GM12878 (cell line): ENCODE results near the gene PXDC1. TPM values are rescaled to one million over a fixed set of nuclear protein-coding genes. Genes with fewer than 3 reads are reported as not detected.

Source experiments
- ATAC-seq: fragments of 200-7000 bp; cut with Tn5 transposase; 3 replicates; pipeline ENCODE4 v1.9.1; 2020; ENCODE audit warnings: mild to moderate bottlenecking, moderate library complexity
- BruUV-seq: library from RNA; stranded (reverse); fragments of 400-500 nt; replicated peaks from 2 replicates; lab custom pipeline; 2021; lab: Mats Ljungman, UMichigan
- CTCF ChIA-PET: fragments of 300-600 bp; sonication (Branson Sonifier 250); formaldehyde crosslinking; extraction: SDS; loops from one replicate; lab custom pipeline; 2021; ENCODE audit warnings: inconsistent platforms; lab: Yijun Ruan, JAX
- POLR2A ChIA-PET: fragments of 350-600 bp; formaldehyde crosslinking; extraction: SDS; loops from one replicate; lab custom pipeline; 2021; ENCODE audit warnings: inconsistent platforms; lab: Charles Lee
- RAD21 ChIA-PET: fragments of 300-600 bp; sonication (Branson Sonifier 250); formaldehyde crosslinking; loops from one replicate; lab custom pipeline; 2023; ENCODE audit warnings: antibody characterized with exemption; ENCODE audit not compliant: unreplicated experiment; lab: Charles Lee
- SMC1A ChIA-PET: fragments of 300-600 bp; sonication (Branson Sonifier 250); formaldehyde crosslinking; loops from one replicate; lab custom pipeline; 2023; ENCODE audit not compliant: unreplicated experiment, uncharacterized antibody; lab: Charles Lee
- DNase-seq: peaks from one replicate; pipeline ENCODE4 v3.0.0-alpha.2; 2011; ENCODE audit warnings: low read depth, low spot score
- FAIRE-seq: peaks from 3 replicates; lab custom pipeline; 2011; peaks lifted over from hg19 to GRCh38; lab: Jason Lieb, UNC
- H2AFZ ChIP-seq: 2 replicates; pipeline ENCODE4 v1.6.0; 2011; ENCODE audit warnings: low read depth, low read length, control low read depth; ENCODE audit not compliant: control insufficient read depth
- H3K27ac ChIP-seq: 2 replicates; pipeline ENCODE4 v1.5.1; 2011; ENCODE audit warnings: control low read depth; ENCODE audit not compliant: control insufficient read depth, insufficient read depth
- H3K27me3 ChIP-seq, 2 experiments: replicated peaks in 1 of 2; 2 replicates each; pipeline versions ENCODE4 v1.6.0 to v1.6.1; 2011; ENCODE audit warnings: low read length in 1 of 2; ENCODE audit not compliant: control insufficient read depth in 2 of 2, insufficient read depth in 2 of 2
- H3K36me3 ChIP-seq, 2 experiments: 2 replicates each; pipeline ENCODE4 v1.5.1; 2011; ENCODE audit warnings: low read length in 1 of 2; ENCODE audit not compliant: control insufficient read depth in 2 of 2, insufficient read depth in 2 of 2
- H3K4me1 ChIP-seq: 2 replicates; pipeline ENCODE4 v1.6.1; 2011; ENCODE audit warnings: mild to moderate bottlenecking, low read length, moderate library complexity, mixed read lengths; ENCODE audit not compliant: control insufficient read depth, insufficient read depth
- H3K4me2 ChIP-seq: 2 replicates; pipeline ENCODE4 v1.6.0; 2011; ENCODE audit warnings: control low read depth; ENCODE audit not compliant: control insufficient read depth, insufficient read depth
- H3K4me3 ChIP-seq: fragments of 200-600 bp; sonication (generic); 2 replicates; pipeline ENCODE4 v1.5.1; 2016
- H3K79me2 ChIP-seq: 2 replicates; pipeline ENCODE4 v1.6.0; 2011; ENCODE audit warnings: low read length; ENCODE audit not compliant: control insufficient read depth, insufficient read depth
- H3K9ac ChIP-seq: 2 replicates; pipeline ENCODE4 v1.8.0; 2011; ENCODE audit warnings: low read length, control low read depth, mixed read lengths; ENCODE audit not compliant: control insufficient read depth, insufficient read depth
- H3K9me3 ChIP-seq: replicated peaks from 3 replicates; pipeline ENCODE4 v1.5.1; 2011; ENCODE audit warnings: mild to moderate bottlenecking, low read length; ENCODE audit not compliant: control insufficient read depth, insufficient read depth
- H4K20me1 ChIP-seq: 2 replicates; pipeline ENCODE4 v1.6.0; 2011; ENCODE audit not compliant: control insufficient read depth, insufficient read depth
- BACH1 ChIP-seq: fragments of 450-650 bp; IDR thresholded peaks from 2 replicates; pipeline ENCODE4 v1.6.1; 2017; ENCODE audit warnings: mild to moderate bottlenecking, borderline replicate concordance
- CBX5 ChIP-seq: sonication (generic); IDR thresholded peaks from 2 replicates; pipeline ENCODE4 v1.6.1; 2016; ENCODE audit warnings: low read depth, moderate library complexity, mild to moderate bottlenecking, inconsistent platforms
- CTCF ChIP-seq, 3 experiments: IDR thresholded peaks in 2 of 3; conservative IDR thresholded peaks in 1 of 3; 2 replicates each; pipeline ENCODE4 v1.5.1; 2011; ENCODE audit warnings: low read depth in 3 of 3, low read length in 3 of 3, mild to moderate bottlenecking in 3 of 3, control low read depth in 2 of 3, moderate library complexity in 2 of 3, inconsistent platforms in 1 of 3, mixed read lengths in 1 of 3; ENCODE audit not compliant: control insufficient read depth in 2 of 3, insufficient read depth in 1 of 3; ENCODE audit errors: extremely low read depth in 1 of 3
- FOS ChIP-seq: IDR thresholded peaks from 3 replicates; pipeline ENCODE4 v1.6.1; 2011; ENCODE audit warnings: borderline replicate concordance; ENCODE audit not compliant: insufficient read length; ENCODE audit errors: extremely low read depth
- LARP7 ChIP-seq: fragments of 450-650 bp; IDR thresholded peaks from 2 replicates; pipeline ENCODE4 v1.6.1; 2017; ENCODE audit warnings: mild to moderate bottlenecking
- RAD51 ChIP-seq: fragments of 450-650 bp; IDR thresholded peaks from 2 replicates; pipeline ENCODE4 v1.6.1; 2016; ENCODE audit warnings: moderate library complexity, mild to moderate bottlenecking, inconsistent platforms
- SPI1 ChIP-seq: IDR thresholded peaks from 2 replicates; pipeline ENCODE4 v1.6.1; 2011; ENCODE audit warnings: low read depth, mild to moderate bottlenecking, low read length, moderate library complexity, borderline replicate concordance; ENCODE audit not compliant: insufficient read depth
- TBL1XR1 ChIP-seq: IDR thresholded peaks from 2 replicates; pipeline ENCODE4 v1.6.1; 2012; ENCODE audit warnings: low read depth, low read length, improper control_type of control experiment
- ZNF24 ChIP-seq: fragments of 450-650 bp; IDR thresholded peaks from 2 replicates; pipeline ENCODE4 v1.6.1; 2017; ENCODE audit warnings: antibody characterized with exemption, mild to moderate bottlenecking
- WGBS: methylation state at CpG from one replicate; pipeline ENCODE4 v1.1.6; 2016; ENCODE audit warnings: low lambda C conversion rate; ENCODE audit not compliant: insufficient replicate concordance, insufficient coverage; ENCODE audit errors: missing lambda C conversion rate; 5-methylcytosine and 5-hydroxymethylcytosine counted together
- in situ Hi-C: fragments of 300-500 bp; cut with MboI; formaldehyde crosslinking; loops from 9 replicates; pipeline ENCODE4 v1.14.3; 2018; ENCODE audit warnings: mixed read lengths
- intact Hi-C: fragments of 100-400 bp; cut with micrococcal nuclease; formaldehyde crosslinking; loops from one replicate; pipeline ENCODE4 v1.14.2; 2022; ENCODE audit not compliant: unreplicated experiment
- polyA plus RNA-seq, 11 experiments: library from polyadenylated mRNA; depleted of rRNA in 4 of 11; unstranded in 6 of 11; stranded (reverse) in 5 of 11; fragments of >200 nt; fragmentation: Nextera tagmentation in 4 of 11; fragmentation: Illumina TruSeq in 1 of 11; extraction: Ambion mirVana in 4 of 11; extraction: Trizol in 1 of 11; gene quantifications; 1 replicate in 1 of 11; 2 replicates in 10 of 11; pipeline versions ENCODE4 v1.2.1 to v1.2.3, GENCODE V29; 2011 to 2016; ENCODE audit warnings: inconsistent platforms in 2 of 11, missing spikeins in 2 of 11, low read depth in 1 of 11
- total RNA-seq, 4 experiments: library from RNA; depleted of rRNA in 3 of 4; stranded (reverse); fragments of >200 nt in 3 of 4; fragmentation: Illumina TruSeq in 1 of 4; extraction: Trizol in 1 of 4; gene quantifications; 2 replicates each; pipeline versions ENCODE4 v1.2.1 to v1.2.3, GENCODE V29; 2013 to 2021

PXDC1 gene
- total and polyA plus RNA-seq, 10 of the 15 experiments (the other 5 are each of a cell fraction or from before 2014, with no cell fraction given): 0.03 to 0.72 (median 0.32) TPM; not detected in 2

- CTCF ChIA-PET: no interaction called here
- no peak overlapping the region for H2AFZ ChIP-seq
- no peaks in the 10 kb centered on the region for H3K79me2 ChIP-seq
- TF ChIP-seq RAD51 (no peak), BACH1 (no peak), CTCF (IDR thresholded peaks at IDR 0.05 in 2 of 3, conservative IDR thresholded peaks at IDR 0.05 in 1 of 3; ENCODE audit: control insufficient read depth in 2 of 3, extremely low read depth in 1 of 3, insufficient read depth in 1 of 3, low read depth in 3 of 3, low read length in 3 of 3) (no peak), LARP7 (no peak), CBX5 (no peak), SPI1 (no peak), FOS (no peak), ZNF24 (no peak), TBL1XR1 (no peak)
- no peak for FAIRE-seq
- H3K9ac ChIP-seq: no peak overlapping the region
- H3K9me3 ChIP-seq: no peaks in the 10 kb centered on the region
- 52% methylated on average over 2 of the region's 2 CpGs for WGBS
- no peaks in the 10 kb centered on the region for H3K4me1 ChIP-seq
- BruUV-seq: no TSS peak
- no peak for ATAC-seq
- DNase-seq: no peak
- POLR2A ChIA-PET: no interaction called here
- H3K27ac ChIP-seq: no peak overlapping the region
- RAD21 ChIA-PET: no interaction called here
- peaks cover 0 to 2% of the 10 kb centered on the region in 2 experiments; a peak in 1 of 4 replicates for H3K27me3 ChIP-seq
- H3K36me3 ChIP-seq: no peaks in the 10 kb centered on the region
- no peak overlapping the region for H3K4me3 ChIP-seq
- H3K4me2 ChIP-seq: no peak overlapping the region
- SMC1A ChIA-PET: interaction anchor here (0.6 kb wide), 1 partner anchor 193 kb away, joined by 3 read pairs; no protein-coding TSS in a partner anchor
- in situ Hi-C loops: no loop called here
- intact Hi-C loops: no loop called here
- no peaks in the 10 kb centered on the region for H4K20me1 ChIP-seq
These were observed 61.0 kb downstream of the PXDC1 start for GRCh38 chr6:3690506-3690905.
